Heart left ventricle (tissue), 16 donors: ENCODE data around the gene MAP4K4. TPM values are rescaled to one million over a fixed set of nuclear protein-coding genes. Genes with fewer than 3 reads are reported as not detected.

Experiments used
- ATAC-seq, 4 donors: fragments of 200-7000 bp; cut with Tn5 transposase; one replicate each; pipeline ENCODE4 v1.9.1; 2020 to 2022; ENCODE audit warnings: moderate library complexity in 4 of 4, mild to moderate bottlenecking in 3 of 4, moderate number of reproducible peaks in 1 of 4
- DNase-seq, 5 donors: peaks; one replicate each; pipeline ENCODE4 v3.0.0-alpha.2; 2020
- H3K27ac ChIP-seq, 12 donors: fragments of 200-600 bp; sonication (generic) in 4 of 12; one replicate each; pipeline versions ENCODE4 v1.5.0 to v1.8.0; 2016 to 2022; ENCODE audit warnings: mild to moderate bottlenecking in 2 of 12
- H3K27me3 ChIP-seq, 9 donors: fragments of 200-600 bp; sonication (generic) in 2 of 9; one replicate each; pipeline versions ENCODE4 v1.5.1 to v1.8.0; 2016 to 2022; ENCODE audit warnings: mild to moderate bottlenecking in 3 of 9
- H3K36me3 ChIP-seq, 9 donors: fragments of 200-600 bp; sonication (generic) in 2 of 9; one replicate each; pipeline versions ENCODE4 v1.5.0 to v1.8.0; 2018 to 2022; ENCODE audit warnings: mild to moderate bottlenecking in 2 of 9
- H3K4me1 ChIP-seq, 12 donors: fragments of 200-600 bp; sonication (generic) in 4 of 12; one replicate each; pipeline versions ENCODE4 v1.5.0 to v1.8.0; 2016 to 2022; ENCODE audit warnings: mild to moderate bottlenecking in 3 of 12
- H3K4me3 ChIP-seq, 12 donors: fragments of 200-600 bp; sonication (generic) in 4 of 12; one replicate each; pipeline versions ENCODE4 v1.5.0 to v1.8.0; 2017 to 2022; ENCODE audit warnings: mild to moderate bottlenecking in 9 of 12, moderate library complexity in 4 of 12
- H3K9me3 ChIP-seq, 12 donors: fragments of 200-600 bp; sonication (generic) in 4 of 12; one replicate each; pipeline versions ENCODE4 v1.5.0 to v1.8.0; 2016 to 2022; ENCODE audit warnings: mild to moderate bottlenecking in 1 of 12
- CTCF ChIP-seq, 12 donors: fragments of 200-600 bp; sonication (generic) in 4 of 12; IDR thresholded peaks; one replicate each; pipeline versions ENCODE4 v1.5.0 to v1.8.0; 2018 to 2022; ENCODE audit warnings: antibody characterized with exemption in 12 of 12, mild to moderate bottlenecking in 5 of 12
- POLR2A ChIP-seq, 2 donors: fragments of 450-650 bp; IDR thresholded peaks; one replicate each; pipeline ENCODE4 v1.6.1; 2017; ENCODE audit warnings: antibody characterized with exemption in 2 of 2, mild to moderate bottlenecking in 2 of 2, moderate library complexity in 2 of 2
- WGBS, 4 donors: extraction: QIAGEN DNeasy Blood & Tissue Kit in 2 of 4; methylation state at CpG; one replicate each; pipeline versions ENCODE4 v1.1.5 to v1.1.7; 2013 to 2018; 5-methylcytosine and 5-hydroxymethylcytosine counted together
- intact Hi-C, 10 donors: fragments of 100-400 bp; cut with DNase I; formaldehyde crosslinking; loops; one replicate each; pipeline versions ENCODE4 v1.11.1 to v1.14.2; 2022
- polyA plus RNA-seq, 2 donors: library from polyadenylated mRNA; stranded (reverse); fragments of 200-250 nt; gene quantifications; one replicate each; pipeline ENCODE4 v1.2.3, GENCODE V29; 2013
- total RNA-seq, 9 donors: library from RNA; depleted of rRNA in 2 of 9; stranded (reverse); fragments of >200 nt in 2 of 9; fragmentation: NEBNext Ultra II Directional in 3 of 9; extraction: Animal tissue kit (Norgen Biotek cat#: 25700) in 3 of 9; gene quantifications; one replicate each; pipeline versions ENCODE4 v1.1.0 to v1.2.4, GENCODE V29; 2016 to 2023
- donor health status: ischemic (EF 13 %, LVEDD 7.1; RV severe dilation, severe dysfunction).
- donor health status: healthy with polysubstance abuse.
- donor health status: DM: no; HTN: yes; CAD: no.
- donor health status: DM: no; HTN: no; CAD: no.
- donor health status: ischemic (EF 25% LVEDD 6.9; RV normal size, moderate dysfunction).
- donor health status: ischemic (EF 25% LVEDD 5.7; RV mildly dilated, moderate dysfunction).
- donor health status: healthy.
- donor health status: DM: yes; HTN: yes; CAD: no.
- donor health status: ischemic (EF 35%, LVEDD 5.7; RV mildly dilated, moderate dysfunction).
- donor health status: nonischemic (EF 11% LVEDD 7.7; RV severe dilation, severe dysfunction).
- donor health status: DM: yes; HTN: yes; CAD: no.
- donor health status: PGD.
- donor health status: ischemic (EF 29% LVEDD 5.4; RV normal size, mild dysfunction).
- donor health status: nonischemic (EF 23%, LVEDD 6.1; RV moderate dilation, normal function).

The MAP4K4 gene
- total and polyA plus RNA-seq, 11 donors, result 52.7 to 192 (median 114) TPM

DNA sequence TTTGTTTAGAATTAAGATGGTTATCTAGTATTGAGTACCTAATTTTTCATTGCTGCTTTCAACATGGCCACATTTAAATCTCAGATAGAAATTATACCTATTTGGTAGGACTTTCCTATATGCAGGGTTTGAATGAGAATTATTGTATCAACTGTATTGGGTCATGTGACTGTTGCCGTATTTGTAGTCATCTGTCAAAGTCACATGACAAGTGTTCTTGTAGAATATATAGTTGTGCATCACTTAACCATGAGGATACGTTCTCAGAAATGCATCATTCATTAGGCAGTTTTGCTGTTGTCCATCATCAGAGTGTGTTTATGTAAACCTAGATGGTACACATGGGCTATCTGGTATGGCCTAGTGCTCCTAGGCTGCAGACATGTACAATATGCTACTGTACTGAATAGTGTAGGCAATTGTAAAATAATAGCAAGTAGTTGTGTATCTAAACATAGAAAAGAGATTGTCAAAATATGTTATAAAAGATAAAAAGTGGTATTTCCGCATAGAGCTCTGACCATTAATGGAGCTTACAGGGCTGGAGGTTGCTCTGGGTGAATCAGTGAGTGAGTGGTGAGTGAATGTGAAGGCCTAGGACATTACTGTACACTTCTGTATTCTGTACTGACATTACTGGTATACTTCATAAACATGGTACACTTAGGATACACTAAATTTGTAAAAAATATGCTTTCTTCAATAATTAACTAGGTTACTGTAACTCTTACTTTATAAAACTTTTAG is 123.7 kb downstream of the MAP4K4 start:
- peaks cover 10 to 82% (median 59%) of the 10 kb centered on the region in 12 donors for H3K4me1 ChIP-seq
- intact Hi-C loops, result loop anchor here in 4 of 10 donors (5.0 to 10.0 kb wide), 3 partner anchors 46 to 124 kb away; partner anchors contain the start of gene MAP4K4 (in 2 of the 4)

GRCh38 chr2:101821828-101822458 is 124.4 kb downstream of the MAP4K4 start:
- 85 to 87% (median 87%) methylated on average over 6 of the region's 6 CpGs for WGBS, 4 donors
- TF ChIP-seq CTCF (IDR thresholded peaks at IDR 0.05), result no peak
- no peak for TF ChIP-seq POLR2A (IDR thresholded peaks at IDR 0.05)
- intact Hi-C loops, result loop anchor here in 4 of 10 donors (5.0 to 10.0 kb wide), 3 partner anchors 47 to 125 kb away; partner anchors contain the start of gene MAP4K4 (in 2 of the 4)
- H3K27ac ChIP-seq, result no peak overlapping the region
- peaks cover 0 to 23% (median 17%) of the 10 kb centered on the region in 9 donors for H3K36me3 ChIP-seq
- H3K4me3 ChIP-seq, result no peak overlapping the region
- H3K27me3 ChIP-seq, result no peaks in the 10 kb centered on the region
- H3K9me3 ChIP-seq, result no peaks in the 10 kb centered on the region
- H3K4me1 ChIP-seq, result peaks cover 10 to 82% (median 59%) of the 10 kb centered on the region in 12 donors
- no peak for ATAC-seq
- no peak for DNase-seq

More for the DNA sequence above, 123.7 kb downstream of the MAP4K4 start:
- H3K27ac ChIP-seq, result peak overlapping the region in 1 of 12 donors; percentile 35
- H3K27me3 ChIP-seq, result no peaks in the 10 kb centered on the region
- 86 to 90% (median 87%) methylated on average over 3 of the region's 3 CpGs for WGBS, 4 donors
- H3K9me3 ChIP-seq, result no peaks in the 10 kb centered on the region
- H3K4me3 ChIP-seq, result no peak overlapping the region
- peaks cover 0 to 16% (median 11%) of the 10 kb centered on the region in 9 donors for H3K36me3 ChIP-seq
- DNase-seq, result no peak
- TF ChIP-seq CTCF (IDR thresholded peaks at IDR 0.05) (no peak), POLR2A (IDR thresholded peaks at IDR 0.05) (no peak)
- no peak for ATAC-seq

- Histone ChIP-seq H3K27ac (peak overlapping the region in 2 of 12 donors; percentile 8 to 15), H3K36me3 (peaks cover 0 to 32% (median 18%) of the 10 kb centered on the region in 9 donors), H3K9me3 (no peaks in the 10 kb centered on the region), H3K4me1 (peaks cover 12 to 82% (median 60%) of the 10 kb centered on the region in 12 donors), H3K27me3 (no peaks in the 10 kb centered on the region), H3K4me3 (no peak overlapping the region)
- intact Hi-C loops, result loop anchor here in 4 of 10 donors (5.0 to 10.0 kb wide), 3 partner anchors 49 to 126 kb away; partner anchors contain the start of gene MAP4K4 (in 2 of the 4)
- ATAC-seq, result peak in 3 of 4 donors; percentile 59 to 77 (median 66)
- TF ChIP-seq POLR2A (IDR thresholded peaks at IDR 0.05) (no peak), CTCF (IDR thresholded peaks at IDR 0.05) (peak; percentile 47 to 74 (median 61))
- DNase-seq, result peak in 4 of 5 donors; percentile 55 to 64 (median 58)
- 41 to 43% (median 43%) methylated on average over 14 of the region's 14 CpGs for WGBS, 4 donors
Observed at GRCh38 chr2:101823347-101823791, 125.9 kb downstream of the MAP4K4 start.

GRCh38 chr2:101823859-101824258 is 126.4 kb downstream of the MAP4K4 start:
- no peak for TF ChIP-seq POLR2A (IDR thresholded peaks at IDR 0.05)
- no peak for TF ChIP-seq CTCF (IDR thresholded peaks at IDR 0.05)
- Histone ChIP-seq H3K9me3 (no peaks in the 10 kb centered on the region), H3K27ac (no peak overlapping the region), H3K4me3 (no peak overlapping the region), H3K27me3 (no peaks in the 10 kb centered on the region), H3K36me3 (peaks cover 0 to 33% (median 18%) of the 10 kb centered on the region in 9 donors), H3K4me1 (peaks cover 12 to 82% (median 60%) of the 10 kb centered on the region in 12 donors)
- intact Hi-C loops, result loop anchor here in 4 of 10 donors (5.0 to 10.0 kb wide), 3 partner anchors 49 to 127 kb away; partner anchors contain the start of gene MAP4K4 (in 2 of the 4)
- DNase-seq, result no peak
- no peak for ATAC-seq
- 78 to 81% (median 80%) methylated on average over 4 of the region's 4 CpGs for WGBS, 4 donors
